ENCODE results near the gene INCENP. TPM values are rescaled to one million over a fixed set of nuclear protein-coding genes. Genes with fewer than 3 reads are reported as not detected.

Gene INCENP
- total and polyA plus RNA-seq, 10 of the 15 experiments (the other 5 are each of a cell fraction or from before 2014, with no cell fraction given) = 1.4 to 96.8 (median 29.0) TPM

DNA sequence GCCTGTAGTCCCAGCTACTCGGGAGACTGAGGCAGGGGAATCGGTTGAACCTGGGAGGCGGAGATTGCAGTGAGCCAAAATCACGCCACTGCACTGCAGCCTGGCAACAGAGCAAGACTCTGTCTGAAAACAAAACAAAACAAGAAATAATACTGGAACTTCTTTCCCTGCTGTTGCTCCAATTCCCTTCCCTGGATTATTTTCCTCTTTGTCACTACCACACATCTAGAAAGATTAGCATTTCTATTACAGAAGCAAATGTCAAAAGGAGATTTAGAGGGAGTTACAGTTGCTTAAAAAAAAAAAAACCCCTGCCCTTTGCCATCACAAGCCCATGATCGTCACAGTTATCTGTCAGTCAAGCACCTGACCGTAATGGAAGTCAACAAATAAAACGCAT lies 48.5 kb downstream of the INCENP start:
- Histone ChIP-seq H2AFZ (ENCODE audit: control insufficient read depth, low read depth, low read length) (no peak overlapping the region), H4K20me1 (ENCODE audit: control insufficient read depth, insufficient read depth) (no peaks in the 10 kb centered on the region), H3K9ac (ENCODE audit: control insufficient read depth, insufficient read depth, low read length) (no peak overlapping the region), H3K9me3 (replicated peaks; ENCODE audit: control insufficient read depth, insufficient read depth, low read length) (no peaks in the 10 kb centered on the region), H3K27me3 (replicated peaks in 1 of 2; ENCODE audit: control insufficient read depth in 2 of 2, insufficient read depth in 2 of 2, low read length in 1 of 2) (0 out of 4 replicates have a peak, but pooled peaks cover 0 to 2% of the 10 kb centered on the region in 2 experiments), H3K4me1 (ENCODE audit: control insufficient read depth, insufficient read depth, low read length) (no peaks in the 10 kb centered on the region), H3K4me2 (ENCODE audit: control insufficient read depth, insufficient read depth) (no peak overlapping the region), H3K4me3 (no peak overlapping the region), H3K79me2 (ENCODE audit: control insufficient read depth, insufficient read depth, low read length) (no peaks in the 10 kb centered on the region), H3K27ac (ENCODE audit: control insufficient read depth, insufficient read depth) (no peak overlapping the region), H3K36me3 (ENCODE audit: control insufficient read depth in 2 of 2, insufficient read depth in 2 of 2, low read length in 1 of 2) (no peaks in the 10 kb centered on the region)
- ChIA-PET SMC1A (ENCODE audit: uncharacterized antibody, unreplicated experiment) (interaction anchor here (0.7 to 2.1 kb wide), 5 partner anchors 20 to 143 kb away, joined by 3 to 5 read pairs (median 3); no protein-coding TSS in a partner anchor), CTCF (interaction anchor here (0.8 to 2.1 kb wide), 16 partner anchors 15 to 205 kb away, joined by 3 to 12 read pairs (median 4); no protein-coding TSS in a partner anchor), POLR2A (no interaction called here), RAD21 (ENCODE audit: unreplicated experiment) (no interaction called here)
- FAIRE-seq (no peak), ATAC-seq (no peak), DNase-seq (ENCODE audit: low read depth, low spot score) (no peak)
- BruUV-seq (replicated peaks) = no TSS peak
- whole genome bisulfite sequencing (ENCODE audit: insufficient coverage, insufficient replicate concordance, low lambda C conversion rate, missing lambda C conversion rate) = 36% methylated on average over 7 of the region's 7 CpGs
- intact Hi-C loops (cut with micrococcal nuclease; ENCODE audit: unreplicated experiment) = loop anchor here (5.0 kb wide), 1 partner anchor 205 kb away; no protein-coding TSS in a partner anchor
- in situ Hi-C loops (cut with MboI) = loop anchor here (5.0 kb wide), 1 partner anchor 140 kb away; no protein-coding TSS in a partner anchor
- TF ChIP-seq, protein P1, sequence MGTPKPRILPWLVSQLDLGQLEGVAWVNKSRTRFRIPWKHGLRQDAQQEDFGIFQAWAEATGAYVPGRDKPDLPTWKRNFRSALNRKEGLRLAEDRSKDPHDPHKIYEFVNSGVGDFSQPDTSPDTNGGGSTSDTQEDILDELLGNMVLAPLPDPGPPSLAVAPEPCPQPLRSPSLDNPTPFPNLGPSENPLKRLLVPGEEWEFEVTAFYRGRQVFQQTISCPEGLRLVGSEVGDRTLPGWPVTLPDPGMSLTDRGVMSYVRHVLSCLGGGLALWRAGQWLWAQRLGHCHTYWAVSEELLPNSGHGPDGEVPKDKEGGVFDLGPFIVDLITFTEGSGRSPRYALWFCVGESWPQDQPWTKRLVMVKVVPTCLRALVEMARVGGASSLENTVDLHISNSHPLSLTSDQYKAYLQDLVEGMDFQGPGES (IDR thresholded peaks at IDR 0.05) = no peak
- no peak for TF ChIP-seq SUPT20H (IDR thresholded peaks at IDR 0.05; ENCODE audit: borderline replicate concordance, control insufficient read depth, low read depth, low read length)
- no peak for TF ChIP-seq ZNF207 (IDR thresholded peaks at IDR 0.05; ENCODE audit: borderline replicate concordance)
- TF ChIP-seq, protein P2, sequence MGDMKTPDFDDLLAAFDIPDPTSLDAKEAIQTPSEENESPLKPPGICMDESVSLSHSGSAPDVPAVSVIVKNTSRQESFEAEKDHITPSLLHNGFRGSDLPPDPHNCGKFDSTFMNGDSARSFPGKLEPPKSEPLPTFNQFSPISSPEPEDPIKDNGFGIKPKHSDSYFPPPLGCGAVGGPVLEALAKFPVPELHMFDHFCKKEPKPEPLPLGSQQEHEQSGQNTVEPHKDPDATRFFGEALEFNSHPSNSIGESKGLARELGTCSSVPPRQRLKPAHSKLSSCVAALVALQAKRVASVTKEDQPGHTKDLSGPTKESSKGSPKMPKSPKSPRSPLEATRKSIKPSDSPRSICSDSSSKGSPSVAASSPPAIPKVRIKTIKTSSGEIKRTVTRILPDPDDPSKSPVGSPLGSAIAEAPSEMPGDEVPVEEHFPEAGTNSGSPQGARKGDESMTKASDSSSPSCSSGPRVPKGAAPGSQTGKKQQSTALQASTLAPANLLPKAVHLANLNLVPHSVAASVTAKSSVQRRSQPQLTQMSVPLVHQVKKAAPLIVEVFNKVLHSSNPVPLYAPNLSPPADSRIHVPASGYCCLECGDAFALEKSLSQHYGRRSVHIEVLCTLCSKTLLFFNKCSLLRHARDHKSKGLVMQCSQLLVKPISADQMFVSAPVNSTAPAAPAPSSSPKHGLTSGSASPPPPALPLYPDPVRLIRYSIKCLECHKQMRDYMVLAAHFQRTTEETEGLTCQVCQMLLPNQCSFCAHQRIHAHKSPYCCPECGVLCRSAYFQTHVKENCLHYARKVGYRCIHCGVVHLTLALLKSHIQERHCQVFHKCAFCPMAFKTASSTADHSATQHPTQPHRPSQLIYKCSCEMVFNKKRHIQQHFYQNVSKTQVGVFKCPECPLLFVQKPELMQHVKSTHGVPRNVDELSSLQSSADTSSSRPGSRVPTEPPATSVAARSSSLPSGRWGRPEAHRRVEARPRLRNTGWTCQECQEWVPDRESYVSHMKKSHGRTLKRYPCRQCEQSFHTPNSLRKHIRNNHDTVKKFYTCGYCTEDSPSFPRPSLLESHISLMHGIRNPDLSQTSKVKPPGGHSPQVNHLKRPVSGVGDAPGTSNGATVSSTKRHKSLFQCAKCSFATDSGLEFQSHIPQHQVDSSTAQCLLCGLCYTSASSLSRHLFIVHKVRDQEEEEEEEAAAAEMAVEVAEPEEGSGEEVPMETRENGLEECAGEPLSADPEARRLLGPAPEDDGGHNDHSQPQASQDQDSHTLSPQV (IDR thresholded peaks at IDR 0.05) = no peak
- TF ChIP-seq MEF2B (IDR thresholded peaks at IDR 0.05; ENCODE audit: partially characterized antibody, poor library complexity, severe bottlenecking) = no peak
- no peak for TF ChIP-seq ZZZ3 (IDR thresholded peaks at IDR 0.05; ENCODE audit: control insufficient read depth, insufficient read length, low read depth)
- TF ChIP-seq, protein P3, sequence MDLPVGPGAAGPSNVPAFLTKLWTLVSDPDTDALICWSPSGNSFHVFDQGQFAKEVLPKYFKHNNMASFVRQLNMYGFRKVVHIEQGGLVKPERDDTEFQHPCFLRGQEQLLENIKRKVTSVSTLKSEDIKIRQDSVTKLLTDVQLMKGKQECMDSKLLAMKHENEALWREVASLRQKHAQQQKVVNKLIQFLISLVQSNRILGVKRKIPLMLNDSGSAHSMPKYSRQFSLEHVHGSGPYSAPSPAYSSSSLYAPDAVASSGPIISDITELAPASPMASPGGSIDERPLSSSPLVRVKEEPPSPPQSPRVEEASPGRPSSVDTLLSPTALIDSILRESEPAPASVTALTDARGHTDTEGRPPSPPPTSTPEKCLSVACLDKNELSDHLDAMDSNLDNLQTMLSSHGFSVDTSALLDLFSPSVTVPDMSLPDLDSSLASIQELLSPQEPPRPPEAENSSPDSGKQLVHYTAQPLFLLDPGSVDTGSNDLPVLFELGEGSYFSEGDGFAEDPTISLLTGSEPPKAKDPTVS (IDR thresholded peaks at IDR 0.05; ENCODE audit: low read depth, low read length) = no peak
- no peak for TF ChIP-seq IKZF2 (IDR thresholded peaks at IDR 0.05)
- no peak for TF ChIP-seq ZNF622 (IDR thresholded peaks at IDR 0.05)
